Measurements from ENCODE around the gene MYCN. TPM values are rescaled to one million over a fixed set of nuclear protein-coding genes. Genes with fewer than 3 reads are reported as not detected.

Gene MYCN
- total and polyA plus RNA-seq, 2 donors (not counting 3 experiments of a cell fraction or from before 2014, with no cell fraction given), result 0.47 to 6.8 TPM

GRCh38 chr2:15909157-15909556 lies 31.2 kb upstream of the MYCN start:
- no peaks in the 10 kb centered on the region for H3K9me1 ChIP-seq (replicated peaks; ENCODE audit: control insufficient read depth, extremely low read depth, insufficient read depth, low read length)
- no peak for FAIRE-seq
- no peak overlapping the region for H3K9ac ChIP-seq (replicated peaks; ENCODE audit: extremely low read depth, insufficient read depth, low read length)
- intact Hi-C loops (cut with micrococcal nuclease) (no loop called here), dilution Hi-C loops (cut with MboI; ENCODE audit: extremely low pct_ligation_motif_present, low sequenced_read_pairs) (no loop called here)
- H3K79me2 ChIP-seq (ENCODE audit: control insufficient read depth, insufficient read depth, low read length), result no peaks in the 10 kb centered on the region
- no peak overlapping the region for H3K27ac ChIP-seq (ENCODE audit: insufficient read depth, low read depth, low read length)
- H3K4me1 ChIP-seq (ENCODE audit: control insufficient read depth, extremely low read depth, insufficient read depth, low read length), result no peaks in the 10 kb centered on the region
- no peaks in the 10 kb centered on the region for H3K36me3 ChIP-seq (ENCODE audit: control insufficient read depth in 2 of 2, extremely low read depth in 1 of 2, insufficient read depth in 2 of 2, low read length in 2 of 2)
- H3K4me2 ChIP-seq (ENCODE audit: insufficient read depth, low read length), result no peak overlapping the region
- H4K20me1 ChIP-seq (replicated peaks; ENCODE audit: control insufficient read depth, extremely low read depth, insufficient read depth, low read length), result no peaks in the 10 kb centered on the region
- H3K9me3 ChIP-seq (replicated peaks; ENCODE audit: control insufficient read depth, insufficient read depth, low read length), result no peaks in the 10 kb centered on the region
- no peak overlapping the region for H3K4me3 ChIP-seq (replicated peaks in 1 of 3; ENCODE audit: insufficient read depth in 1 of 3, low read depth in 1 of 3, low read length in 3 of 3)
- TF ChIP-seq, protein P1, sequence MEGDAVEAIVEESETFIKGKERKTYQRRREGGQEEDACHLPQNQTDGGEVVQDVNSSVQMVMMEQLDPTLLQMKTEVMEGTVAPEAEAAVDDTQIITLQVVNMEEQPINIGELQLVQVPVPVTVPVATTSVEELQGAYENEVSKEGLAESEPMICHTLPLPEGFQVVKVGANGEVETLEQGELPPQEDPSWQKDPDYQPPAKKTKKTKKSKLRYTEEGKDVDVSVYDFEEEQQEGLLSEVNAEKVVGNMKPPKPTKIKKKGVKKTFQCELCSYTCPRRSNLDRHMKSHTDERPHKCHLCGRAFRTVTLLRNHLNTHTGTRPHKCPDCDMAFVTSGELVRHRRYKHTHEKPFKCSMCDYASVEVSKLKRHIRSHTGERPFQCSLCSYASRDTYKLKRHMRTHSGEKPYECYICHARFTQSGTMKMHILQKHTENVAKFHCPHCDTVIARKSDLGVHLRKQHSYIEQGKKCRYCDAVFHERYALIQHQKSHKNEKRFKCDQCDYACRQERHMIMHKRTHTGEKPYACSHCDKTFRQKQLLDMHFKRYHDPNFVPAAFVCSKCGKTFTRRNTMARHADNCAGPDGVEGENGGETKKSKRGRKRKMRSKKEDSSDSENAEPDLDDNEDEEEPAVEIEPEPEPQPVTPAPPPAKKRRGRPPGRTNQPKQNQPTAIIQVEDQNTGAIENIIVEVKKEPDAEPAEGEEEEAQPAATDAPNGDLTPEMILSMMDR (IDR thresholded peaks at IDR 0.05; ENCODE audit: extremely low read depth in 1 of 2, insufficient read depth in 1 of 2, low read depth in 1 of 2, low read length in 2 of 2), result no peak
- TF ChIP-seq MYC (IDR thresholded peaks at IDR 0.05; ENCODE audit: low read depth, low read length), result no peak
- ChIA-PET POLR2A (no interaction called here), CTCF (no interaction called here)
- no peak for DNase-seq (ENCODE audit: low read depth, low spot score)
- H2AFZ ChIP-seq (ENCODE audit: low read depth, low read length), result no peak overlapping the region
- BruUV-seq (replicated peaks), result no TSS peak
- no peaks in the 10 kb centered on the region for H3K27me3 ChIP-seq (ENCODE audit: control insufficient read depth in 2 of 2, insufficient read depth in 2 of 2, low read length in 2 of 2)

DNA sequence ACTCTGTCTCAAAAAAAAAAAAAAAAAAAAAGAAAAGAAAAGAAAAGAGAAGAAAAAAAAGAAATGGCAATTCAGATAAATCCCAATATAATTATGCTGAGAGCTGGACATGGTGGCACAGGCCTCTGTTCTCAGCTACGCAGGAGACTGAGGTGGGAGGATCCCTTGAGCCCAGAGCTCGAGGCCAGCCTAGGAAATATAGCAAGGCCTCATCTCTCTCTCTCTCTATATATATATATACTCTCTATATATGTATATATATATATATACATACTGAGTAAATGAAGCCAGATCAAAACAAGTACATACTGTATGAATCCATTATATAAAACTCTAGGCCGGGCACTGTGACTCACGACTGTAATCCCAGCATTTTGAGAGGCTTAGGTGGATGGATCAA lies 30.6 kb upstream of the MYCN start:
- Histone ChIP-seq H3K9me3 (replicated peaks; ENCODE audit: control insufficient read depth, insufficient read depth, low read length) (no peaks in the 10 kb centered on the region), H3K4me1 (ENCODE audit: control insufficient read depth, extremely low read depth, insufficient read depth, low read length) (no peaks in the 10 kb centered on the region), H3K27me3 (ENCODE audit: control insufficient read depth in 2 of 2, insufficient read depth in 2 of 2, low read length in 2 of 2) (no peaks in the 10 kb centered on the region), H3K9ac (replicated peaks; ENCODE audit: extremely low read depth, insufficient read depth, low read length) (no peak overlapping the region), H3K4me3 (replicated peaks in 1 of 3; ENCODE audit: insufficient read depth in 1 of 3, low read depth in 1 of 3, low read length in 3 of 3) (no peak overlapping the region), H3K79me2 (ENCODE audit: control insufficient read depth, insufficient read depth, low read length) (no peaks in the 10 kb centered on the region), H3K4me2 (ENCODE audit: insufficient read depth, low read length) (no peak overlapping the region), H4K20me1 (replicated peaks; ENCODE audit: control insufficient read depth, extremely low read depth, insufficient read depth, low read length) (no peaks in the 10 kb centered on the region), H2AFZ (ENCODE audit: low read depth, low read length) (no peak overlapping the region), H3K9me1 (replicated peaks; ENCODE audit: control insufficient read depth, extremely low read depth, insufficient read depth, low read length) (no peaks in the 10 kb centered on the region), H3K36me3 (ENCODE audit: control insufficient read depth in 2 of 2, extremely low read depth in 1 of 2, insufficient read depth in 2 of 2, low read length in 2 of 2) (no peaks in the 10 kb centered on the region), H3K27ac (ENCODE audit: insufficient read depth, low read depth, low read length) (no peak overlapping the region)
- intact Hi-C loops (cut with micrococcal nuclease), result loop anchor here (10.0 kb wide), 1 partner anchor 155 kb away; no protein-coding TSS in a partner anchor
- POLR2A ChIA-PET, result no interaction called here
- DNase-seq (ENCODE audit: low read depth, low spot score), result no peak
- CTCF ChIA-PET, result no interaction called here
- no TSS peak for BruUV-seq (replicated peaks)
- no peak for FAIRE-seq
- no peak for TF ChIP-seq GATA2 (IDR thresholded peaks at IDR 0.05; ENCODE audit: insufficient read depth, insufficient read length, low read depth, low read length)
- TF ChIP-seq POLR2A (IDR thresholded peaks at IDR 0.05; ENCODE audit: low read depth, low read length), result no peak
- TF ChIP-seq POLR2AphosphoS5 (IDR thresholded peaks at IDR 0.05; ENCODE audit: insufficient read depth, low read depth, low read length), result no peak
- no peak for TF ChIP-seq EZH2 (IDR thresholded peaks at IDR 0.05; ENCODE audit: borderline replicate concordance, low read depth, low read length, severe bottlenecking)
- no peak for TF ChIP-seq JUN (IDR thresholded peaks at IDR 0.05; ENCODE audit: borderline replicate concordance, insufficient read depth, insufficient read length, low read depth)
- TF ChIP-seq, protein P1 (IDR thresholded peaks at IDR 0.05; ENCODE audit: extremely low read depth in 1 of 2, insufficient read depth in 1 of 2, low read depth in 1 of 2, low read length in 2 of 2), result no peak
- no peak for TF ChIP-seq MAX (IDR thresholded peaks at IDR 0.05; ENCODE audit: insufficient read depth, insufficient read length)
- no peak for TF ChIP-seq MYC (IDR thresholded peaks at IDR 0.05; ENCODE audit: low read depth, low read length)
- no peak for TF ChIP-seq FOS (IDR thresholded peaks at IDR 0.05; ENCODE audit: borderline replicate concordance, insufficient read depth, low read length)
- dilution Hi-C loops (cut with MboI; ENCODE audit: extremely low pct_ligation_motif_present, low sequenced_read_pairs), result no loop called here

Data from endothelial cell of umbilical vein (primary cell).